Kidney epithelial cell (primary cell): ENCODE results near the gene KRTAP12-2. TPM values are rescaled to one million over a fixed set of nuclear protein-coding genes. Genes with fewer than 3 reads are reported as not detected.
"Not testable (repeated sequence)": the region's sequence is repeated elsewhere in the genome, so short reads cannot be mapped to it uniquely, and the experiment has no call there.

Source experiments
- DNase-seq: peaks from one replicate; pipeline ENCODE4 v3.0.0-alpha.2; 2010; ENCODE audit warnings: low read depth
- H3K27me3 ChIP-seq: 2 replicates; pipeline ENCODE4 v1.6.0; 2011; ENCODE audit warnings: low read length; ENCODE audit not compliant: control insufficient read depth, insufficient read depth
- H3K36me3 ChIP-seq: 2 replicates; pipeline ENCODE4 v1.5.1; 2011; ENCODE audit warnings: low read length; ENCODE audit not compliant: control insufficient read depth, insufficient read depth
- H3K4me3 ChIP-seq: 2 replicates; pipeline ENCODE4 v1.5.1; 2011; ENCODE audit warnings: low read depth, mild to moderate bottlenecking, control low read depth, low read length
- total RNA-seq: library from RNA; depleted of rRNA; stranded (reverse); fragments of >200 nt; gene quantifications from 2 replicates; pipeline ENCODE4 v1.2.3, GENCODE V29; 2015
- TF ChIP-seq, protein P1 (sequence below): IDR thresholded peaks from 2 replicates; pipeline ENCODE4 v1.5.1; 2011; ENCODE audit warnings: mild to moderate bottlenecking, moderate library complexity, low read length, control low read depth, inconsistent platforms; ENCODE audit not compliant: insufficient read depth, poor library complexity, severe bottlenecking

The KRTAP12-2 gene
- total RNA-seq, 1 donor from 2014 or later: not detected

DNA sequence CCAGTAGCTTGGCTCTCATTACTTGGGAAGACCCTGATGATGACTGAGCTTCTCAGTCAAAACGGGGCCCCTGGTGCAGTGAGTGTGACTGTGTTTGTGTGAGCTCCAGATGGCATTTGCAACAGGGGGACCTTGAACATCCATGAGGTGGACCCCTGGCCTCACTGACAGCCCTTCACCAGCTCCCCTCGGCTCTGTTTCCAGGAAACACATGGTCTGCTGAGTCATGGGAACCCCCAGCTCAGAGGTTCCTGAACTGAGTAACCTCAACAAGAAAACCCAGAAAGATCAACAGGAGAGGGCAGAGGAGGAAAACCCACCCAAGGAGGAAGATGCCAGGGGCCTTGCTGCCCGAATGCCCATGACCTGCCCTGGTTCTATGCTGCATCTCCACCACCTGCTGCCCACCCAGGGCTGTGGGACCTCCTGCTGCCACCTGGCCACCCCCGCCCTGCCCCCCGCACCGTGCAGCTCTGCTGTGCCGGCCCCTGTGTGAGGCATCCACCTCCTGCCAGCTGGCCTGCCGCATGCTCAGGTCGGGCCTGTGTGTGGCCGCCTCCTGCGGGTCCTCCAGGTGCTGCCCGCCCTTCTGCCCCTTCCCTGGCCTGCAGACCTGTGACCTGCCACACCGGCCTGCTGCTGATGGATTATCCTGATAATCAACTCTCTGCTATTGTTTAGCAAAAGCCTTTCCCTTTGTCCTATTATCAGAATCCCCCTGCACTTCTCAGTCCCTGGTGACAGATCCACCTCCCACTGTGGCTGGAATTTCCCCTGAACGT is 19.5 kb upstream of the KRTAP12-2 start:
- Histone ChIP-seq H3K36me3 (no peaks in the 10 kb centered on the region), H3K4me3 (no peak overlapping the region), H3K27me3 (peaks cover 10% of the 10 kb centered on the region)
- DNase-seq: no peak
- TF ChIP-seq, protein P1, sequence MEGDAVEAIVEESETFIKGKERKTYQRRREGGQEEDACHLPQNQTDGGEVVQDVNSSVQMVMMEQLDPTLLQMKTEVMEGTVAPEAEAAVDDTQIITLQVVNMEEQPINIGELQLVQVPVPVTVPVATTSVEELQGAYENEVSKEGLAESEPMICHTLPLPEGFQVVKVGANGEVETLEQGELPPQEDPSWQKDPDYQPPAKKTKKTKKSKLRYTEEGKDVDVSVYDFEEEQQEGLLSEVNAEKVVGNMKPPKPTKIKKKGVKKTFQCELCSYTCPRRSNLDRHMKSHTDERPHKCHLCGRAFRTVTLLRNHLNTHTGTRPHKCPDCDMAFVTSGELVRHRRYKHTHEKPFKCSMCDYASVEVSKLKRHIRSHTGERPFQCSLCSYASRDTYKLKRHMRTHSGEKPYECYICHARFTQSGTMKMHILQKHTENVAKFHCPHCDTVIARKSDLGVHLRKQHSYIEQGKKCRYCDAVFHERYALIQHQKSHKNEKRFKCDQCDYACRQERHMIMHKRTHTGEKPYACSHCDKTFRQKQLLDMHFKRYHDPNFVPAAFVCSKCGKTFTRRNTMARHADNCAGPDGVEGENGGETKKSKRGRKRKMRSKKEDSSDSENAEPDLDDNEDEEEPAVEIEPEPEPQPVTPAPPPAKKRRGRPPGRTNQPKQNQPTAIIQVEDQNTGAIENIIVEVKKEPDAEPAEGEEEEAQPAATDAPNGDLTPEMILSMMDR: no peak

DNA sequence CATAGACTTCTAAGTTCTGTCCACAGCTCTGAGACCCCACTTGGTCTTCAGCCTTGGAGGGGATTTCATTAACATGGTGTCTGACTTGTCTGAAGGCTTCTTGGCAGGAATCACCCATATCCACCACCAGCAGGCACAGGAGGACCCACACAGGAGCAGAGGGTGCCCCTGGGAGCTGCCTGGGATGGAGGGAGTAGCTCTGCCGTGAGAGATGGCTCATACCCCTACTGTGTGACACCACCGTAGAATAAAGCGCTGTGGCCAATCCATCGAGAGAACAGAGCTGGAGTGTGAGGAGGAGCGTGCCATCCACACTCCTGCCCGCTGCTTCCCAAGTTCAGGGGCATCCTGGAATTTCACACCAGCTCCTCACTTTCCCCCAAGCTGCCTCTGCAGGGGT is 18.3 kb upstream of the KRTAP12-2 start:
- H3K36me3 ChIP-seq, DNase-seq, H3K27me3 ChIP-seq, H3K4me3 ChIP-seq: not testable (repeated sequence)

DNA sequence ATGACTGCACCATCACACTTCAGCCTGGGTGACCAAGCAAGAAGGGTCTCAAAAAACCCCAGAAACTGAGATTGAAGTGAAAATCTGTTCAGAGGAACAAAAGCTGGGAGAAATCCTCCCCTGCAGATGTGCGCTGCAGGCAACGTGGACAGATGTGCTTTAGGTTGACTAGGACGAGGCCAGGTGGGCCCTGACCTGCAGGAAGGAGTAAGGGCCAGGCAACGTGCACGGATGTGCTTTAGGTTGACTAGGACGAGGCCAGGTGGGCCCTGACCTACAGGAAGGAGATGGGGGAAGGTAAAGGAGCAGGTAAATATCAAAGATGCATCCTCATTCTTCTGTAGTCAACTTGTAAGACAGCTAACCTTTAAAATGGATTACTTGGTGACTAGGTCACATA is 17.8 kb upstream of the KRTAP12-2 start:
- TF ChIP-seq, protein P1: no peak
- peaks cover 10% of the 10 kb centered on the region for H3K27me3 ChIP-seq
- no peak overlapping the region for H3K4me3 ChIP-seq
- no peaks in the 10 kb centered on the region for H3K36me3 ChIP-seq
- DNase-seq: no peak

DNA sequence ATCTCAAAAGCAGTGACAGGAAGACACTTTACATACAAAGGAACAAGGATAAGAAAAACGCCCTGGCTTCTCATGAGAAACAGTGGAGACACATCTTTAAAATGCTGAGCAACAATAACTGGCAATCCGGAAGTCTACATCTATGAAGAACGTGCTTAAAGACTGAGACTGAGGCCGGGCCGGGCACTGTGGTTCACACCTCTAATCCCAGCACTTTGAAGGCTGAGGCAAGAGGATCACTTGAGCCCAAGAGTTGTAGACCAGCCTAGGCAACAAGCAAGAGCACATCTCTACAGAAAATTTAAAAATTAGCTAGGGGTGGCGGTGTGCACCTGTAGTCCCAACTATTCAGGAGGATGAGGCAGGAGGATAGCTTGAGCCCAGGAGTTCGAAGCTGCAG is 17.4 kb upstream of the KRTAP12-2 start:
- Histone ChIP-seq H3K27me3 (peaks cover 10% of the 10 kb centered on the region), H3K4me3 (no peak overlapping the region), H3K36me3 (no peaks in the 10 kb centered on the region)
- TF ChIP-seq, protein P1: no peak
- no peak for DNase-seq

DNA sequence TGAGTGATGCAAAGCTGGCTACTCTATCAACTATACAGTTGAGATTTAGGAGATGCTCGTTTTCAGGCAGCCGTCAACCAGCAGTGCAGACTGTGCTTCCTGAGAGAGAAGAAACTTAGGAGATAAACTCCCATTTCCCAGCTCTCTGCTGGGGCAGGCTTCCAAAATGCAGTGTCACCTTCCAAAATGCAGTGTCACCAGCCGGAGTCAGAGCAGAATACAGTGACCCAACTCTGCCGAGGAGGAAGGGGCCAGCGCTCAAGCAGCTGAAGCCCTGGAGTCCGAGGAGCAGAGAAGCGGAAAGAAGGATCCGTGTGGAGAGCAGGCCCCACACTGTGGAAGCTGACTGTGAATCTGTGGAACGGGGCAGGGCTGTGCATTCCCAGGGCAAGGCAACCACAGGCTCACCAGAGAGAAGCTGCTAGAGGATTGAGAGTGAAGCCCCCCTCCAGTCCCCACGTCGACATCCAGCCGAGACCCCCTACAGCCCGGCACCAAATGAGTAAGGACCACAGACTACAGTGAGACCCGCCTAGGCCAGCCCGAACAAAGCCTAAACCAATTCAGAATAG is 15.9 kb upstream of the KRTAP12-2 start:
- Histone ChIP-seq H3K4me3 (no peak overlapping the region), H3K27me3 (peaks cover 10% of the 10 kb centered on the region), H3K36me3 (no peaks in the 10 kb centered on the region)
- no peak for DNase-seq
- TF ChIP-seq, protein P1: no peak

DNA sequence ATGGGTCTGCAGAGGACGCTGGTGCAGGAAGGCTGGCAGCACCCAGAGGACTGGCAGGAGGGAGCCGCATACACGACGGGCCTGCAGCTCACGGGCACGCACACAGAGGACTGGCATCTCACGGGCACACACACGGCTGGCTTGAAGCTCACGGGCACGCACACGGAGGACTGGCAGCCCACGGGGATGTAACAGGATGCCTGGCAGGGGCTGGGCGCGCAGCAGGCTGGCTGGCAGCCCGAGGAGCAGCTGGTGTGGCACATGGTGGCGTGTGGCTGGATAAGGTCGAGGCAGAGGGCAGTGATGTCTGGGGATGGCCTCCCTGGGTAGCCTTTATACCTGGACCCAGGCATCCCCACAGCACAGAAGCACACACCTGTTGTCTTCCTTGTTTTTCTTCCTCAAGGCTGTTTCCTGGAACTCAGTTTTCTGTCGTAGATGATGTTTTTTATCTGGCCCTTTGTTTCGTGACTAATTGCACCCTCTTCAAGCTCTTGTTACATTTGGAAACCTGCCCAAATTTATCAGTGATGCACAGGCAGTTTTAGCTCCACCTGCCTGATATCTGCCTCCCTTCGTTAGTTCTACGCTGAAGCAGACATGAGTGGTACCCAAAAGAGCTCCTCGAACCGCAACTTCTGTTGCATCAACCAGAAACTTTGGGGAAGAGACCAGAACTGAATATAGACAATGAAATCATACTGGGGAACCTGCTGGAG is 15.3 kb upstream of the KRTAP12-2 start, which contains the start of gene KRTAP12-1:
Gene KRTAP12-1, minus strand, starts transcription at position 303 of the 719 bp plus-strand sequence. Its CDS starts 40 bp downstream, at position 263.
- Histone ChIP-seq H3K27me3 (peaks cover 7% of the 10 kb centered on the region), H3K4me3 (no peak within 1 kb of the TSS), H3K36me3 (no peaks in the 10 kb centered on the region)
- DNase-seq: no peak
- TF ChIP-seq, protein P1: no peak
